IPS-20b (cell line): ENCODE results near the gene SLC18A3.
A peak's percentile ranks its signal among the peaks of the same experiment; 100 is the strongest.

ENCODE experiments used
- H3K27ac ChIP-seq: one replicate; pipeline ENCODE4 v1.5.1; 2013; ENCODE audit warnings: low read length
- H3K27me3 ChIP-seq: 2 replicates; pipeline ENCODE4 v1.6.1; 2013; ENCODE audit warnings: mild to moderate bottlenecking, low read length, inconsistent platforms; ENCODE audit not compliant: insufficient read depth
- H3K36me3 ChIP-seq: 2 replicates; pipeline ENCODE4 v1.6.1; 2013; ENCODE audit warnings: low read depth, mild to moderate bottlenecking, inconsistent platforms, low read length, moderate library complexity; ENCODE audit not compliant: insufficient read depth
- H3K4me1 ChIP-seq: 2 replicates; pipeline ENCODE4 v1.6.1; 2013; ENCODE audit warnings: mild to moderate bottlenecking, control low read depth, inconsistent platforms, low read length, moderate library complexity; ENCODE audit not compliant: insufficient read depth
- H3K4me3 ChIP-seq: 2 replicates; pipeline ENCODE4 v1.5.1; 2013; ENCODE audit warnings: mild to moderate bottlenecking, low read length, inconsistent platforms
- H3K9ac ChIP-seq: 2 replicates; pipeline ENCODE4 v1.6.1; 2013; ENCODE audit warnings: low read depth, mild to moderate bottlenecking, inconsistent platforms, low read length, moderate library complexity
- H3K9me3 ChIP-seq: 2 replicates; pipeline ENCODE4 v1.6.1; 2013; ENCODE audit warnings: mild to moderate bottlenecking, low read depth, low read length, inconsistent platforms; ENCODE audit not compliant: insufficient read depth

The SLC18A3 gene

GRCh38 chr10:49606981-49607535, 3.1 kb upstream of the SLC18A3 start:
- no peak overlapping the region for H3K9ac ChIP-seq
- no peaks in the 10 kb centered on the region; the same call in 1 of the 2 replicates for H3K9me3 ChIP-seq
- no peaks in the 10 kb centered on the region for H3K36me3 ChIP-seq
- H3K4me3 ChIP-seq: no peak overlapping the region
- no peaks in the 10 kb centered on the region; the same call in 1 of the 2 replicates for H3K4me1 ChIP-seq
- H3K27me3 ChIP-seq: peaks cover 100% of the 10 kb centered on the region
- H3K27ac ChIP-seq: no peak overlapping the region

- H3K4me1 ChIP-seq: no peaks in the 10 kb centered on the region; the same call in 1 of the 2 replicates
- H3K9me3 ChIP-seq: no peaks in the 10 kb centered on the region; the same call in 1 of the 2 replicates
- no peaks in the 10 kb centered on the region for H3K36me3 ChIP-seq
- peaks cover 100% of the 10 kb centered on the region for H3K27me3 ChIP-seq
- no peak overlapping the region for H3K27ac ChIP-seq
- peak overlapping the region; percentile 72; the same call in 1 of the 2 replicates for H3K4me3 ChIP-seq
- no peak overlapping the region for H3K9ac ChIP-seq
Observed at GRCh38 chr10:49608166-49609005, 1.7 kb upstream of the SLC18A3 start.

- Histone ChIP-seq H3K9me3 (no peaks in the 10 kb centered on the region; the same call in 1 of the 2 replicates), H3K4me3 (peak overlapping the region; percentile 72; the same call in 1 of the 2 replicates), H3K27me3 (peaks cover 100% of the 10 kb centered on the region), H3K36me3 (no peaks in the 10 kb centered on the region), H3K4me1 (peaks cover 4% of the 10 kb centered on the region; the same call in 1 of the 2 replicates), H3K9ac (no peak overlapping the region), H3K27ac (no peak overlapping the region)
Observed at GRCh38 chr10:49609006-49609282, 1.2 kb upstream of the SLC18A3 start.

GRCh38 chr10:49609283-49610113, 612 bp upstream of the SLC18A3 start:
- H3K9ac ChIP-seq: no peak overlapping the region
- peak overlapping the region; percentile 72 for H3K4me3 ChIP-seq
- H3K27ac ChIP-seq: no peak overlapping the region
- H3K9me3 ChIP-seq: no peaks in the 10 kb centered on the region; the same call in 1 of the 2 replicates
- peaks cover 100% of the 10 kb centered on the region for H3K27me3 ChIP-seq
- H3K4me1 ChIP-seq: peaks cover 4% of the 10 kb centered on the region; the same call in 1 of the 2 replicates
- H3K36me3 ChIP-seq: no peaks in the 10 kb centered on the region

GRCh38 chr10:49610458-49611165, 502 bp downstream of the SLC18A3 start:
- peak overlapping the region; percentile 41; the same call in 1 of the 2 replicates for H3K4me3 ChIP-seq
- peaks cover 100% of the 10 kb centered on the region for H3K27me3 ChIP-seq
- no peaks in the 10 kb centered on the region; the same call in 1 of the 2 replicates for H3K9me3 ChIP-seq
- peaks cover 4% of the 10 kb centered on the region; the same call in 1 of the 2 replicates for H3K4me1 ChIP-seq
- H3K9ac ChIP-seq: no peak overlapping the region
- no peak overlapping the region for H3K27ac ChIP-seq
- H3K36me3 ChIP-seq: no peaks in the 10 kb centered on the region

GRCh38 chr10:49611166-49611815, 1.2 kb downstream of the SLC18A3 start:
- Histone ChIP-seq H3K9me3 (no peaks in the 10 kb centered on the region; the same call in 1 of the 2 replicates), H3K4me3 (peak overlapping the region; percentile 41; the same call in 1 of the 2 replicates), H3K36me3 (no peaks in the 10 kb centered on the region), H3K27me3 (peaks cover 100% of the 10 kb centered on the region), H3K9ac (no peak overlapping the region), H3K27ac (no peak overlapping the region), H3K4me1 (peaks cover 4% of the 10 kb centered on the region; the same call in 1 of the 2 replicates)

- H3K9ac ChIP-seq: no peak overlapping the region
- no peaks in the 10 kb centered on the region for H3K36me3 ChIP-seq
- H3K4me3 ChIP-seq: peak overlapping the region; percentile 41; the same call in 1 of the 2 replicates
- no peaks in the 10 kb centered on the region; the same call in 1 of the 2 replicates for H3K9me3 ChIP-seq
- H3K27me3 ChIP-seq: peaks cover 100% of the 10 kb centered on the region
- H3K4me1 ChIP-seq: peaks cover 4% of the 10 kb centered on the region; the same call in 1 of the 2 replicates
- H3K27ac ChIP-seq: no peak overlapping the region
Observed at GRCh38 chr10:49611816-49612512, 1.9 kb downstream of the SLC18A3 start.

- Histone ChIP-seq H3K4me3 (peak overlapping the region; percentile 53; the same call in 1 of the 2 replicates), H3K4me1 (peaks cover 4% of the 10 kb centered on the region; the same call in 1 of the 2 replicates), H3K36me3 (no peaks in the 10 kb centered on the region), H3K27ac (no peak overlapping the region), H3K9ac (no peak overlapping the region), H3K27me3 (peaks cover 100% of the 10 kb centered on the region), H3K9me3 (no peaks in the 10 kb centered on the region; the same call in 1 of the 2 replicates)
Observed at GRCh38 chr10:49612513-49613164, 2.5 kb downstream of the SLC18A3 start.

- Histone ChIP-seq H3K36me3 (no peaks in the 10 kb centered on the region), H3K9me3 (no peaks in the 10 kb centered on the region; the same call in 1 of the 2 replicates), H3K27ac (no peak overlapping the region), H3K4me3 (peak overlapping the region; percentile 53), H3K4me1 (peaks cover 4% of the 10 kb centered on the region; the same call in 1 of the 2 replicates), H3K9ac (no peak overlapping the region), H3K27me3 (peaks cover 100% of the 10 kb centered on the region)
Observed at GRCh38 chr10:49613165-49613881, 3.2 kb downstream of the SLC18A3 start.
